ENCODE data around the gene LRIG3.

LRIG3 gene

GRCh38 chr12:58931518-58931917, 11.2 kb upstream of the LRIG3 start:
- no peak overlapping the region for H3K4me3 ChIP-seq (ENCODE audit: low read depth, low read length)
- DNase-seq (ENCODE audit: low read depth) = no peak
- peak; percentile 8 for TF ChIP-seq CTCF (conservative IDR thresholded peaks at IDR 0.05; ENCODE audit: low read depth, low read length)

- no peak overlapping the region for H3K4me3 ChIP-seq (ENCODE audit: low read depth, low read length)
- no peak for TF ChIP-seq CTCF (conservative IDR thresholded peaks at IDR 0.05; ENCODE audit: low read depth, low read length)
- peak; percentile 32 for DNase-seq (ENCODE audit: low read depth)
These were observed 10.5 kb upstream of the LRIG3 start for GRCh38 chr12:58930770-58931324.

DNA sequence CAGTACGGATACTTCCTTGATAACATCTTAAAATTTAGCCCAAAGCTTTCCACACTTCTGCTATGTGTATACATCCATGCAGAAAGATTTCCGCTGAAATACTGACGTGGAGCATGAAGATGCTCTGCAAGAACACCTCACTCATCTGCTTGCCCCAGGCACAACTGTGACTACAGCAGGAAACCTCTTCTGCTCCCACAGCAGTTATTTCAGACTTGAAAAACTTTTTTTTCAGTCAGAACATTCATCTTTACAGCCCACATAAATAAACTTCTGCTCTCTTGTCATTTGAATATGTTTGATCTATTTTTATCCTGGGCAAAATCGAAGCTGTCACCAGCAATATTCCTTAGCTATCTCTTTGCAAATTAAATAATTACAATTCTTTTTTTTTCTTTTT, 6.8 kb upstream of the LRIG3 start:
- DNase-seq (ENCODE audit: low read depth) = no peak

GRCh38 chr12:58926586-58926985, 6.3 kb upstream of the LRIG3 start:
- no peak for TF ChIP-seq CTCF (conservative IDR thresholded peaks at IDR 0.05; ENCODE audit: low read depth, low read length)
- DNase-seq (ENCODE audit: low read depth) = no peak
- H3K4me3 ChIP-seq (ENCODE audit: low read depth, low read length) = no peak overlapping the region

More for the DNA sequence above, 6.8 kb upstream of the LRIG3 start:
- no peak overlapping the region for H3K4me3 ChIP-seq (ENCODE audit: low read depth, low read length)
- TF ChIP-seq CTCF (conservative IDR thresholded peaks at IDR 0.05; ENCODE audit: low read depth, low read length) = no peak

DNA sequence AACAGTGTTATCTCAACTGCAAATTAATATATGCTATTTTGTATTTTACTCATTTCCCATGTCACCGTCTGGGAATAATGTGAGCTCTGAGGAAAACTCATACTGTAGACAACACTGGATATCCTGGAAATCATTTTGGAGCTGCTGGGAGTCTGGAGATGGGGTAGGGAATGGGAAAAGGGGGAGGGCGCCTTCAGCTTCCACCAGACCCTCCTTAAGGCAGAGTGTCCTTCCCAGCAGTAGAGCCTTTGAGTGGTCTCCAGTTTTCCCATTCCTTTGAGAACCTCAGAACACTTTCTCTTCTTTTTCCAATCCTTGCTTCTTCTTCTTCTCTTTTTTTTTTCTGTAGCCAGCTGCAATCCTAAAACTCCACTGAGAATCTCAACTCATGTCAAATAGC, 5.4 kb upstream of the LRIG3 start:
- H3K4me3 ChIP-seq (ENCODE audit: low read depth, low read length) = no peak overlapping the region
- DNase-seq (ENCODE audit: low read depth) = no peak
- no peak for TF ChIP-seq CTCF (conservative IDR thresholded peaks at IDR 0.05; ENCODE audit: low read depth, low read length)

DNA sequence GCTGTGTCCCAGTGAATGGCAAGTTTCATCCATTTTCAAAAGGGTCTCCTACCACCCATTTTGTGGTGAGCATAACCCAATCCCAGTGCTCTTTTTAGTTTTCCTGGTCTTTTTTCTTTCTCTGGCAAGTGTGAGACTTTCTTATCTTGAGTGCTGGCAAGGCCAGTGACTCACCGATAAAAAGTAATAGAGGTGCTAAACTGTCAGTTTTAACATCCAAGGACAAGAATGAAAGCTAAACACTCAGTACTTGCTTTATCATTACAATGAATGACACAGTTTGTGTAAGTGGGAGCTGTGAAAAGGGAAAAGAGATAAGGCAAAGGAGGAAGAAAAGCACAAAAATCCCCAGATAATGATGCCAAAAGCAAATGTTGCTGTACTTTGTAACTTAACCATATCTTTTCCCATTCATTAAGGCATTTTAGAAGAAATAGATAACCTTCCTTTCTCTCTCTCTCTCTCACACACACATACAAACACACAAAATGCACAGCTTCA, 4.9 kb upstream of the LRIG3 start:
- DNase-seq (ENCODE audit: low read depth) = no peak
- H3K4me3 ChIP-seq (ENCODE audit: low read depth, low read length) = no peak overlapping the region
- TF ChIP-seq CTCF (conservative IDR thresholded peaks at IDR 0.05; ENCODE audit: low read depth, low read length) = no peak

DNA sequence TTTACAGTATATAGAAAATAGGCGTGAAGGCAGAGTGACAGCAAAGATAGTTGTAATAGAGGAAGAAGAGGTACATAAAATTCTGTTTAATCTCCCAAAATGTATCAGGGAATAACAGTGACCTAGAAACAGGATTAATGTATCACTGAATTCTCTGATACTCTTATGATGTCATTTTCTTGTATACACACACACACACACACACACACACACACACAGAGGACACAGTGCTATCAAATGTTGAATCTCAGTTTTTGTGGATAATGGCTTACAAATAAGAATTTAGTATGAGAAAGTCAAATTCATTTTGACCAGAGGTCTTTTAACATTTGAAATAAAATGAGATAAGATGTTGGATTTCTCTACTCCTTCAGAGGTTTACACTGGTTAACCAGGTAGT, 4.3 kb upstream of the LRIG3 start:
- no peak for DNase-seq (ENCODE audit: low read depth)
- no peak overlapping the region for H3K4me3 ChIP-seq (ENCODE audit: low read depth, low read length)
- no peak for TF ChIP-seq CTCF (conservative IDR thresholded peaks at IDR 0.05; ENCODE audit: low read depth, low read length)

Measured in choroid plexus epithelial cell (primary cell).